Measurements from ENCODE around the gene LYST.
"Not testable (repeated sequence)": the region's sequence is repeated elsewhere in the genome, so short reads cannot be mapped to it uniquely, and the experiment has no call there.

Gene LYST

GRCh38 chr1:235821361-235821981 lies 45.2 kb downstream of the LYST start:
- no peak for DNase-seq (ENCODE audit: low read depth in 3 of 3, low spot score in 1 of 3)

- DNase-seq (ENCODE audit: low read depth in 3 of 3, low spot score in 1 of 3), result no peak
Measured at GRCh38 chr1:235820061-235820460, 46.6 kb downstream of the LYST start.

GRCh38 chr1:235818632-235819136 lies 48.0 kb downstream of the LYST start:
- DNase-seq (ENCODE audit: low read depth in 3 of 3, low spot score in 1 of 3), result no peak

- DNase-seq (ENCODE audit: low read depth in 3 of 3, low spot score in 1 of 3), result no peak
Measured at GRCh38 chr1:235817101-235817728, 49.5 kb downstream of the LYST start.

GRCh38 chr1:235809688-235810397 lies 56.9 kb downstream of the LYST start:
- DNase-seq (ENCODE audit: low read depth in 3 of 3, low spot score in 1 of 3), result no peak

GRCh38 chr1:235808223-235808622 lies 58.5 kb downstream of the LYST start:
- no peak for DNase-seq (ENCODE audit: low read depth in 3 of 3, low spot score in 1 of 3)

- DNase-seq (ENCODE audit: low read depth in 3 of 3, low spot score in 1 of 3), result no peak
Measured at GRCh38 chr1:235806123-235806522, 60.6 kb downstream of the LYST start.

- DNase-seq (ENCODE audit: low read depth in 3 of 3, low spot score in 1 of 3), result no peak
Measured at GRCh38 chr1:235802573-235803346, 63.9 kb downstream of the LYST start.

GRCh38 chr1:235799264-235799663 lies 67.4 kb downstream of the LYST start:
- no peak for DNase-seq (ENCODE audit: low read depth in 3 of 3, low spot score in 1 of 3)

GRCh38 chr1:235791532-235792060 lies 75.1 kb downstream of the LYST start:
- DNase-seq (ENCODE audit: low read depth in 3 of 3, low spot score in 1 of 3), result no peak

GRCh38 chr1:235790123-235790522 lies 76.6 kb downstream of the LYST start:
- no peak for DNase-seq (ENCODE audit: low read depth in 3 of 3, low spot score in 1 of 3)

- DNase-seq (ENCODE audit: low read depth in 3 of 3, low spot score in 1 of 3), result not testable (repeated sequence)
Measured at GRCh38 chr1:235786227-235786898, 80.3 kb downstream of the LYST start.

- no peak for DNase-seq (ENCODE audit: low read depth in 3 of 3, low spot score in 1 of 3)
Measured at GRCh38 chr1:235784950-235785349, 81.8 kb downstream of the LYST start.

- no peak for DNase-seq (ENCODE audit: low read depth in 3 of 3, low spot score in 1 of 3)
Measured at GRCh38 chr1:235783148-235783776, 83.4 kb downstream of the LYST start.

- DNase-seq (ENCODE audit: low read depth in 3 of 3, low spot score in 1 of 3), result no peak
Measured at GRCh38 chr1:235782601-235783000, 84.1 kb downstream of the LYST start.

GRCh38 chr1:235781807-235782206 lies 84.9 kb downstream of the LYST start:
- no peak for DNase-seq (ENCODE audit: low read depth in 3 of 3, low spot score in 1 of 3)

GRCh38 chr1:235779770-235780169 lies 86.9 kb downstream of the LYST start:
- no peak for DNase-seq (ENCODE audit: low read depth in 3 of 3, low spot score in 1 of 3)

GRCh38 chr1:235776396-235776795 lies 90.3 kb downstream of the LYST start:
- DNase-seq (ENCODE audit: low read depth in 3 of 3, low spot score in 1 of 3), result no peak

- DNase-seq (ENCODE audit: low read depth in 3 of 3, low spot score in 1 of 3), result no peak
Measured at GRCh38 chr1:235775246-235775860, 91.4 kb downstream of the LYST start.

- DNase-seq (ENCODE audit: low read depth in 3 of 3, low spot score in 1 of 3), result no peak
Measured at GRCh38 chr1:235767795-235768194, 98.9 kb downstream of the LYST start.
